Hepatocyte (in vitro differentiated cells): ENCODE results near the gene AUH.

Experiments
- CTCF ChIP-seq: fragments of 200-600 bp; sonication (generic); IDR thresholded peaks from 2 replicates; pipeline ENCODE4 v1.5.1; 2016; ENCODE audit warnings: antibody characterized with exemption, mild to moderate bottlenecking; ENCODE audit not compliant: poor library complexity
- EZH2 ChIP-seq: fragments of 200-600 bp; sonication (generic); IDR thresholded peaks from 2 replicates; pipeline ENCODE4 v1.6.1; 2016; ENCODE audit warnings: antibody characterized with exemption, mild to moderate bottlenecking, borderline replicate concordance
- EZH2phosphoT487 ChIP-seq: fragments of 200-600 bp; sonication (generic); IDR thresholded peaks from one replicate; pipeline ENCODE4 v1.6.1; 2018; ENCODE audit warnings: antibody characterized with exemption, mild to moderate bottlenecking, low read depth, moderate library complexity; ENCODE audit not compliant: unreplicated experiment, severe bottlenecking

- TF ChIP-seq EZH2phosphoT487: no peak
- TF ChIP-seq CTCF: no peak
- TF ChIP-seq EZH2: no peak
Measured at GRCh38 chr9:91258451-91258850, 103.3 kb downstream of the AUH start.
